ENCODE measurements around the gene E2F8. TPM values are rescaled to one million over a fixed set of nuclear protein-coding genes. Genes with fewer than 3 reads are reported as not detected.

E2F8 gene
- total and polyA plus RNA-seq, 2 experiments from 2014 or later: 8.3 to 10.6 TPM

DNA sequence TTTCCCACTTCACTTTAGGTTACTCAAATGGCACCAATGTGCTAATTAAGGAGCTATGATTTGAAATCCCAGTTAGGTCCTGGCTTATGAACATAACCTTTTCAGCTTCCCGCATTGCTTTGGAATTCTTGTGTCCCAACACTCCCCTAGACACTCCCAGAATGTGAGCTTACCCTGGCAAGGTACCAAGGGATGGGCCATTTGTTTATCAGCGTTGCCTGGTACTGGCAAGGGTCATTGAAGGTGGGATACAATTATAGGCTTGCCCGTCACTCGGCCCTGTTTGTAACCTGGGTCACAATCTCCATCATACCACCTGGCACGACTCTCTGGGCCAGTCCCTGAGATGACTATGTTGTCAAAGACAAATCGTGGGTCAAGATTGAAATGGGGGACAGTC, 44.3 kb downstream of the E2F8 start:
- Mint-ChIP-seq H3K9me3 (no peaks in the 10 kb centered on the region; the same call in 2 of the 3 replicates), H3K27me3 (ENCODE audit: insufficient read depth, low read depth, poor library complexity) (no peaks in the 10 kb centered on the region), H3K36me3 (ENCODE audit: low read depth) (no peaks in the 10 kb centered on the region), H3K4me1 (peaks cover 2% of the 10 kb centered on the region; the same call in 1 of the 3 replicates), H3K27ac (no peak overlapping the region), H3K4me3 (no peak overlapping the region)
- TF ChIP-seq POLR2AphosphoS5 (IDR thresholded peaks at IDR 0.05; ENCODE audit: low read depth): no peak
- TF ChIP-seq CTCF (conservative IDR thresholded peaks at IDR 0.05; ENCODE audit: low read depth in 2 of 2): no peak
- no peak for TF ChIP-seq ZNF462 (CRISPR knock-in tag; IDR thresholded peaks at IDR 0.05)
- no peak for TF ChIP-seq STAT1 (IDR thresholded peaks at IDR 0.05; ENCODE audit: unreplicated experiment)
- no peak for TF ChIP-seq EZH2 (IDR thresholded peaks at IDR 0.05; ENCODE audit: low read depth, unreplicated experiment)
- TF ChIP-seq ZNF331 (CRISPR knock-in tag; IDR thresholded peaks at IDR 0.05; ENCODE audit: low read depth): no peak
- TF ChIP-seq NANOG (IDR thresholded peaks at IDR 0.05; ENCODE audit: borderline replicate concordance): no peak
- TF ChIP-seq REST (IDR thresholded peaks at IDR 0.05; ENCODE audit: unreplicated experiment): no peak
- no peak for TF ChIP-seq EZH2phosphoT487 (IDR thresholded peaks at IDR 0.05; ENCODE audit: unreplicated experiment)
- no peak for TF ChIP-seq ZNF114 (CRISPR knock-in tag; IDR thresholded peaks at IDR 0.05)
- TF ChIP-seq JUNB (IDR thresholded peaks at IDR 0.05; ENCODE audit: unreplicated experiment): no peak
- no peak for TF ChIP-seq ETS1 (IDR thresholded peaks at IDR 0.05)
- TF ChIP-seq CREB1 (CRISPR knock-in tag; IDR thresholded peaks at IDR 0.05; ENCODE audit: low read depth): no peak
- ATAC-seq (no peak), DNase-seq (ENCODE audit: low spot score) (no peak)
- no peaks in the 10 kb centered on the region for H3F3A ChIP-seq (replicated peaks; ENCODE audit: low read depth)
- H3K9me2 ChIP-seq (ENCODE audit: insufficient read depth): no peaks in the 10 kb centered on the region
- no peak overlapping the region for H3K4me2 ChIP-seq
- H3K27ac ChIP-seq (ENCODE audit: low read depth): no peak overlapping the region
- H3K79me2 ChIP-seq (replicated peaks; ENCODE audit: insufficient read depth): no peaks in the 10 kb centered on the region
- H4K20me1 ChIP-seq (replicated peaks; ENCODE audit: insufficient read depth): no peaks in the 10 kb centered on the region
- H3K27me3 ChIP-seq (ENCODE audit: insufficient read depth): no peaks in the 10 kb centered on the region
- H2AFZ ChIP-seq: no peak overlapping the region
- H3K4me1 ChIP-seq (ENCODE audit: insufficient read depth): no peaks in the 10 kb centered on the region
- no peak overlapping the region for H3K4me3 ChIP-seq
- H3K36me3 ChIP-seq (ENCODE audit: insufficient read depth): 0 out of 2 replicates have a peak, but pooled peaks cover 3% of the 10 kb centered on the region
